CD14-positive monocyte (primary cell): Measurements from ENCODE around the gene COL4A1. TPM values are rescaled to one million over a fixed set of nuclear protein-coding genes. Genes with fewer than 3 reads are reported as not detected.

Experiments used
- DNase-seq, 3 donors: peaks; one replicate each; pipeline ENCODE4 v3.0.0-alpha.2; 2011 to 2022
- H2AFZ ChIP-seq: 2 replicates; pipeline ENCODE4 v1.6.0; 2012; ENCODE audit warnings: mild to moderate bottlenecking, low read depth, low read length, inconsistent platforms; ENCODE audit not compliant: insufficient read depth, poor library complexity, severe bottlenecking
- H3K27ac ChIP-seq, 2 donors: 1 replicate in 1 of 2; 2 replicates in 1 of 2; pipeline ENCODE4 v1.5.1; 2012 to 2013; ENCODE audit warnings: low read length in 2 of 2, control low read depth in 1 of 2, inconsistent platforms in 1 of 2, low read depth in 1 of 2, mild to moderate bottlenecking in 1 of 2
- H3K27me3 ChIP-seq, 2 donors: one replicate each; pipeline versions ENCODE4 v1.6.0 to v1.6.1; 2011 to 2013; ENCODE audit warnings: low read length in 2 of 2; ENCODE audit not compliant: control insufficient read depth in 2 of 2, insufficient read depth in 2 of 2
- H3K36me3 ChIP-seq, 2 donors: replicated peaks in 1 of 2; 1 replicate in 1 of 2; 2 replicates in 1 of 2; pipeline versions ENCODE4 v1.5.1 to v1.6.1; 2012 to 2013; ENCODE audit warnings: low read length in 2 of 2, control low read depth in 1 of 2, inconsistent platforms in 1 of 2, mild to moderate bottlenecking in 1 of 2; ENCODE audit not compliant: insufficient read depth in 2 of 2, control insufficient read depth in 1 of 2
- H3K4me1 ChIP-seq, 2 donors: 1 replicate in 1 of 2; 2 replicates in 1 of 2; pipeline versions ENCODE4 v1.5.1 to v1.6.1; 2012 to 2013; ENCODE audit warnings: low read length in 2 of 2, control low read depth in 1 of 2, inconsistent platforms in 1 of 2, mild to moderate bottlenecking in 1 of 2, moderate library complexity in 1 of 2; ENCODE audit not compliant: insufficient read depth in 2 of 2, control insufficient read depth in 1 of 2
- H3K4me2 ChIP-seq: replicated peaks from 2 replicates; pipeline ENCODE3; 2012; ENCODE audit warnings: low read length, moderate library complexity, mild to moderate bottlenecking; ENCODE audit not compliant: poor library complexity, severe bottlenecking; ENCODE audit errors: extremely low read depth
- H3K4me3 ChIP-seq, 3 experiments: fragments of 200-600 bp in 1 of 3; sonication (generic) in 1 of 3; replicated peaks in 1 of 3; 1 replicate in 2 of 3; 2 replicates in 1 of 3; pipeline ENCODE4 v1.5.1; 2011 to 2013; ENCODE audit warnings: low read length in 3 of 3, mild to moderate bottlenecking in 3 of 3, control low read depth in 2 of 3, low read depth in 2 of 3, inconsistent platforms in 1 of 3, moderate library complexity in 1 of 3
- H3K79me2 ChIP-seq: 2 replicates; pipeline ENCODE4 v1.6.0; 2012; ENCODE audit warnings: mild to moderate bottlenecking, control low read depth, inconsistent platforms, low read length, moderate library complexity; ENCODE audit not compliant: insufficient read depth
- H3K9ac ChIP-seq: 2 replicates; pipeline ENCODE4 v1.6.0; 2017; ENCODE audit warnings: low read length, mild to moderate bottlenecking; ENCODE audit not compliant: insufficient read depth, poor library complexity, severe bottlenecking
- H3K9me3 ChIP-seq, 2 donors: replicated peaks in 1 of 2; 1 replicate in 1 of 2; 2 replicates in 1 of 2; pipeline versions ENCODE4 v1.5.1 to v1.6.1; 2012 to 2013; ENCODE audit warnings: low read length in 2 of 2, control low read depth in 1 of 2; ENCODE audit not compliant: control insufficient read depth in 1 of 2, insufficient read depth in 1 of 2
- H4K20me1 ChIP-seq: 2 replicates; pipeline ENCODE4 v1.6.0; 2012; ENCODE audit warnings: mild to moderate bottlenecking, low read length, control low read depth, moderate library complexity; ENCODE audit not compliant: insufficient read depth
- H3K27ac Mint-ChIP-seq, 7 donors: one replicate each; pipeline ENCODE4 v1.8.0; 2020; ENCODE audit warnings: mild to moderate bottlenecking in 7 of 7, mixed read lengths in 7 of 7, moderate library complexity in 6 of 7, inconsistent platforms in 2 of 7
- H3K27me3 Mint-ChIP-seq, 3 donors: one replicate each; pipeline ENCODE4 v1.8.0; 2021 to 2022; ENCODE audit warnings: low read depth in 3 of 3, mild to moderate bottlenecking in 3 of 3, mixed read lengths in 3 of 3, moderate library complexity in 3 of 3, inconsistent platforms in 1 of 3
- H3K36me3 Mint-ChIP-seq, 2 donors: one replicate each; pipeline ENCODE4 v1.8.0; 2020; ENCODE audit warnings: mixed read lengths in 2 of 2, inconsistent platforms in 1 of 2, mild to moderate bottlenecking in 1 of 2
- H3K4me1 Mint-ChIP-seq: one replicate; pipeline ENCODE4 v1.8.0; 2020; ENCODE audit warnings: mild to moderate bottlenecking, mixed read lengths
- H3K4me3 Mint-ChIP-seq, 2 donors: one replicate each; pipeline ENCODE4 v1.8.0; 2020; ENCODE audit warnings: mild to moderate bottlenecking in 2 of 2, mixed read lengths in 2 of 2, moderate library complexity in 1 of 2
- H3K9me3 Mint-ChIP-seq, 7 donors: one replicate each; pipeline ENCODE4 v1.8.0; 2020 to 2022; ENCODE audit warnings: mixed read lengths in 7 of 7, mild to moderate bottlenecking in 6 of 7, moderate library complexity in 6 of 7, inconsistent platforms in 2 of 7
- CTCF ChIP-seq: fragments of 200-600 bp; IDR thresholded peaks from one replicate; pipeline ENCODE4 v1.8.0; 2022; ENCODE audit warnings: antibody characterized with exemption, mild to moderate bottlenecking
- WGBS: methylation state at CpG from one replicate; pipeline ENCODE4 v1.1.5; 2013; ENCODE audit warnings: missing lambda C conversion rate; ENCODE audit not compliant: insufficient coverage; 5-methylcytosine and 5-hydroxymethylcytosine counted together
- intact Hi-C, 2 donors: fragments of 100-400 bp; cut with micrococcal nuclease; formaldehyde crosslinking; loops; one replicate each; pipeline versions ENCODE4 v1.15.0 to v1.15.1; 2023
- polyA plus RNA-seq, 3 donors: library from polyadenylated mRNA; depleted of rRNA in 1 of 3; unstranded in 2 of 3; stranded (reverse) in 1 of 3; fragments of 300-500 nt in 2 of 3; fragments of >200 nt in 1 of 3; fragmentation: Illumina TruSeq in 2 of 3; gene quantifications; 1 replicate in 2 of 3; 2 replicates in 1 of 3; pipeline ENCODE4 v1.2.3, GENCODE V29; 2012 to 2021

Gene COL4A1
- polyA plus RNA-seq, 3 donors, result 0.16 to 0.25 TPM; not detected in 1

DNA sequence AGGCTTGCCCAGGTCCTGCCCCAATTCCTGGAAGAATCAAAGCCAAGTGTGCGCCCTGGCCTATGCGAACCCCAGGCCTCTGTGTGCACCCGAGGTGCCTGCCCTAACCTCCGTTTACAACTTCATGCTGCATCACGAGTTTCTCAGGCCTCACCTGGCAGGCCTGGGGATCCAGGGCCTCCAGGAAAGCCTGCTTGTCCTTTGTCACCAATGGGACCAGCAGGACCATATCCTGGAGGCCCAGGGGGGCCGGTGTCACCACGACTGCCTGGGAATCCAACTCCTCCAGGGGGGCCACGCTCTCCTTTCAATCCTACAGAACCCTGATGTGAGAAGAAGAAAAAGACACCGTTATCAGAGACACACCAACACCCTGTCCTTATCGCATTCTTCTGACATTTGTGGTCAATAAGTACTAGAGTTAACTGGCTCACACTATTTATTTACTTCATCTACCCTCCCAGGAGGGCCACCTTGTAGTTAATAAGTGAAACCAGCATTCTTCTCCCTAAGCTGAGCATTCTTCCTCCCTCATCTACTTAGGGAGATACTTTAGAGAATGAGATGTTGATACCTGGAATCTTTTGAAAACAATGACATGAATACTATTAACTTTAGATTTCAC lies 120.6 kb downstream of the COL4A1 start:
- Histone ChIP-seq H3K36me3 (no peaks in the 10 kb centered on the region), H2AFZ (no peak overlapping the region), H3K4me2 (no peak overlapping the region), H3K4me3 (no peak overlapping the region), H3K27ac (no peak overlapping the region), H4K20me1 (no peaks in the 10 kb centered on the region), H3K9me3 (no peaks in the 10 kb centered on the region), H3K9ac (no peak overlapping the region), H3K4me1 (no peaks in the 10 kb centered on the region), H3K79me2 (no peaks in the 10 kb centered on the region), H3K27me3 (no peaks in the 10 kb centered on the region)
- H3K4me3 Mint-ChIP-seq, result no peak overlapping the region
- no peaks in the 10 kb centered on the region for H3K4me1 Mint-ChIP-seq
- H3K27ac Mint-ChIP-seq, result no peak overlapping the region
- no peak for TF ChIP-seq CTCF
- H3K36me3 Mint-ChIP-seq, result no peaks in the 10 kb centered on the region
- no peak for DNase-seq
- H3K27me3 Mint-ChIP-seq, result peaks cover 6 to 8% (median 8%) of the 10 kb centered on the region in 3 donors
- H3K9me3 Mint-ChIP-seq, result peaks cover 0 to 9% (median 0%) of the 10 kb centered on the region in 7 donors
- intact Hi-C loops, result no loop called here
- 90% methylated on average over 3 of the region's 10 CpGs for WGBS

GRCh38 chr13:110185696-110186095 lies 121.3 kb downstream of the COL4A1 start:
- H3K27me3 Mint-ChIP-seq, result peaks cover 6 to 7% (median 6%) of the 10 kb centered on the region in 3 donors

More at GRCh38 chr13:110185696-110186095, 121.3 kb downstream of the COL4A1 start:
- Histone ChIP-seq H3K9ac (no peak overlapping the region), H3K27me3 (no peaks in the 10 kb centered on the region), H3K4me3 (no peak overlapping the region), H3K4me2 (no peak overlapping the region), H3K9me3 (no peaks in the 10 kb centered on the region), H3K27ac (no peak overlapping the region), H3K79me2 (no peaks in the 10 kb centered on the region), H3K36me3 (no peaks in the 10 kb centered on the region), H3K4me1 (no peaks in the 10 kb centered on the region), H2AFZ (no peak overlapping the region), H4K20me1 (no peaks in the 10 kb centered on the region)
- no peak for DNase-seq
- Mint-ChIP-seq H3K4me1 (no peaks in the 10 kb centered on the region), H3K36me3 (no peaks in the 10 kb centered on the region), H3K9me3 (peaks cover 0 to 9% (median 0%) of the 10 kb centered on the region in 7 donors), H3K4me3 (no peak overlapping the region), H3K27ac (no peak overlapping the region)
- 92% methylated on average over 15 of the region's 16 CpGs for WGBS
- no peak for TF ChIP-seq CTCF
- intact Hi-C loops, result no loop called here
